Mucosa of descending colon (tissue), 3 donors: ENCODE measurements around the gene KRT86. TPM values are rescaled to one million over a fixed set of nuclear protein-coding genes. Genes with fewer than 3 reads are reported as not detected.

ENCODE experiments used
- ATAC-seq: fragments of 200-7000 bp; cut with Tn5 transposase; one replicate; pipeline ENCODE4 v1.9.1; 2020; ENCODE audit warnings: mild to moderate bottlenecking, moderate library complexity
- DNase-seq, 3 donors: peaks; one replicate each; pipeline ENCODE4 v3.0.0-alpha.2; 2020
- H3K36me3 ChIP-seq: fragments of 200-600 bp; one replicate; pipeline ENCODE4 v1.8.0; 2021; ENCODE audit warnings: low read depth, mild to moderate bottlenecking
- H3K4me1 ChIP-seq: fragments of 200-600 bp; one replicate; pipeline ENCODE4 v1.8.0; 2021; ENCODE audit warnings: low read depth, mild to moderate bottlenecking
- H3K4me3 ChIP-seq: fragments of 200-600 bp; one replicate; pipeline ENCODE4 v1.8.0; 2021; ENCODE audit warnings: mild to moderate bottlenecking
- H3K9me3 ChIP-seq: fragments of 200-600 bp; one replicate; pipeline ENCODE4 v1.8.0; 2021; ENCODE audit warnings: mild to moderate bottlenecking
- intact Hi-C, 2 donors: fragments of 100-400 bp; cut with DNase I in 1 of 2; cut with micrococcal nuclease in 1 of 2; formaldehyde crosslinking; loops; one replicate each; pipeline versions ENCODE4 v1.11.0 to v1.11.1; 2022; cut with DNase I, micrococcal nuclease
- total RNA-seq, 3 donors: library from RNA; stranded (reverse); fragmentation: NEBNext Ultra II Directional in 2 of 3; extraction: Animal tissue kit (Norgen Biotek cat#: 25700) in 2 of 3; gene quantifications; one replicate each; pipeline versions ENCODE4 v1.2.1 to v1.2.4, GENCODE V29; 2021 to 2023
- TF ChIP-seq, protein P1 (sequence below): fragments of 200-600 bp; IDR thresholded peaks from one replicate; pipeline ENCODE4 v1.8.0; 2022; ENCODE audit warnings: antibody characterized with exemption, mild to moderate bottlenecking
- donor health status: DM: no; HTN: no; CAD: no; lungs with moderate emphysema.
- donor health status: DM: no; HTN: no; CAD: no.
- donor health status: DM: no; HTN: yes; CAD: no.

Gene KRT86
- total RNA-seq, 3 donors from 2014 or later, result 0.35 to 0.58 TPM; not detected in 1

DNA sequence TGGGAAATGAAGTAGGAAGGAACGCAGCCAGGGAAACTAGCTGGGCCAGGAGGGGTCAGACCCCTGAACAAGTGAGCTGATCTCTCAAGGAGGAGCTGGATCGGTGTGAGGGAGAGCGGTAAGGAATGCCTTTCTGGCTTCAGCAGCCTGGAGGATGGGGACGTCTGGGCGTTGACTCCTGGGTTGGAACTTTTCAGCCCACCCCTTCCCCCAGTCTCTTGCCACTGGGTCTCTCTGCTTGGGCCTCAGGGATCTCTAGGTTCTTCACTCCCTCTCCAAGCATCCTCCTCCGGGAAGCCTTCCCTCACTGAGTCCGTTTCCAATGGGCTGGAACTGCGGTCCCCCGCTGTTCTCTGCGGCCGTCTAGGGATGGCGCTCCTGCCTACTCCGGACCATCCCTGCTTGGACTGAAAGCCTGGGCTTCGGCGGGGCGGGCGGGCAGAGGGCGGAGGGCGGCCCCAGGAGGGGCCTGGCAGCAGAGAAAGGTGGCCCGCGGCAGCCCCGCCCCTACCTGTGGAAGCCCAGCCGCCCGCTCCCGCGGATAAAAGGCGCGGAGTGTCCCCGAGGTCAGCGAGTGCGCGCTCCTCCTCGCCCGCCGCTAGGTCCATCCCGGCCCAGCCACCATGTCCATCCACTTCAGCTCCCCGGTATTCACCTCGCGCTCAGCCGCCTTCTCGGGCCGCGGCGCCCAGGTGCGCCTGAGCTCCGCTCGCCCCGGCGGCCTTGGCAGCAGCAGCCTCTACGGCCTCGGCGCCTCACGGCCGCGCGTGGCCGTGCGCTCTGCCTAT lies 41.6 kb upstream of the KRT86 start, which contains the start of gene KRT7:
TSS of gene KRT7 (plus strand) at position 570 of the 788 bp plus-strand sequence. CDS start at position 624, 54 bp downstream.
- ATAC-seq (peak; percentile 7), DNase-seq (no peak)
- no peaks in the 10 kb centered on the region for H3K36me3 ChIP-seq
- no peaks in the 10 kb centered on the region for H3K9me3 ChIP-seq
- TF ChIP-seq, protein P1, sequence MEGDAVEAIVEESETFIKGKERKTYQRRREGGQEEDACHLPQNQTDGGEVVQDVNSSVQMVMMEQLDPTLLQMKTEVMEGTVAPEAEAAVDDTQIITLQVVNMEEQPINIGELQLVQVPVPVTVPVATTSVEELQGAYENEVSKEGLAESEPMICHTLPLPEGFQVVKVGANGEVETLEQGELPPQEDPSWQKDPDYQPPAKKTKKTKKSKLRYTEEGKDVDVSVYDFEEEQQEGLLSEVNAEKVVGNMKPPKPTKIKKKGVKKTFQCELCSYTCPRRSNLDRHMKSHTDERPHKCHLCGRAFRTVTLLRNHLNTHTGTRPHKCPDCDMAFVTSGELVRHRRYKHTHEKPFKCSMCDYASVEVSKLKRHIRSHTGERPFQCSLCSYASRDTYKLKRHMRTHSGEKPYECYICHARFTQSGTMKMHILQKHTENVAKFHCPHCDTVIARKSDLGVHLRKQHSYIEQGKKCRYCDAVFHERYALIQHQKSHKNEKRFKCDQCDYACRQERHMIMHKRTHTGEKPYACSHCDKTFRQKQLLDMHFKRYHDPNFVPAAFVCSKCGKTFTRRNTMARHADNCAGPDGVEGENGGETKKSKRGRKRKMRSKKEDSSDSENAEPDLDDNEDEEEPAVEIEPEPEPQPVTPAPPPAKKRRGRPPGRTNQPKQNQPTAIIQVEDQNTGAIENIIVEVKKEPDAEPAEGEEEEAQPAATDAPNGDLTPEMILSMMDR, result no peak
- H3K4me3 ChIP-seq, result no peak within 1 kb of the TSS
- peaks cover 9% of the 10 kb centered on the region for H3K4me1 ChIP-seq
- intact Hi-C loops, result no loop called here

DNA sequence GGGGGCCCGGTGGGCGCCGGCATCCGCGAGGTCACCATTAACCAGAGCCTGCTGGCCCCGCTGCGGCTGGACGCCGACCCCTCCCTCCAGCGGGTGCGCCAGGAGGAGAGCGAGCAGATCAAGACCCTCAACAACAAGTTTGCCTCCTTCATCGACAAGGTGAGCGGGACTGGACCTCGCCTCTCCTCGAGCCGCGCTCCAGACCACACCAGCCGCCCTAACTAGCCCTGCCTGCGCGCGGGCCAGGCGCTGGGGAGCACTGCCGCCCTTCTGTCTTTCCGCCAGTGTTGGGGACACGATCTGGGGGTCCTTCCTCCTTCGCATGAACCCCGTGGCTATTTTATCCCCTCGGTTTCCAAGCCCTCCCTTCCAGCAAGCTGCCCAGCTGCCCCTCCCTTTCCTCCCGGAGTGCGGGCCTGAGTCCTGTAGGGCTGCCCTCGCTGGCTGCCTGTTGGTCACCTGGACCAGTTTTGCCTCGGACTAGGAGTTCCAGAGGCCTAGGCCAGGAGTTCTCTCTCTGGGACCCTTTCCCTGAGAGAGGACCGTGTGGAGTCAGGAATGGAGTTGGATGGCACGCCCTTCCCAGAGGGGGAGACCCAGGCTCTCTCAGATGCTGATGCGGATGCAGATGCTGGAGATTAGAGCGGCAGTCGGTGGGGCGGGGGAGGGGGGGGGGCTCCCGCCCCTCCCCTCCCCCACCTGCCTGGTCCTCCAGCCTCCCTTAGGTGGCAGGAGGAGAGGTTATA lies 40.8 kb upstream of the KRT86 start:
- intact Hi-C loops, result no loop called here
- peaks cover 9% of the 10 kb centered on the region for H3K4me1 ChIP-seq
- H3K36me3 ChIP-seq, result no peaks in the 10 kb centered on the region
- ATAC-seq, result no peak
- no peak overlapping the region for H3K4me3 ChIP-seq
- DNase-seq, result no peak
- H3K9me3 ChIP-seq, result no peaks in the 10 kb centered on the region
- TF ChIP-seq, protein P1, result no peak

DNA sequence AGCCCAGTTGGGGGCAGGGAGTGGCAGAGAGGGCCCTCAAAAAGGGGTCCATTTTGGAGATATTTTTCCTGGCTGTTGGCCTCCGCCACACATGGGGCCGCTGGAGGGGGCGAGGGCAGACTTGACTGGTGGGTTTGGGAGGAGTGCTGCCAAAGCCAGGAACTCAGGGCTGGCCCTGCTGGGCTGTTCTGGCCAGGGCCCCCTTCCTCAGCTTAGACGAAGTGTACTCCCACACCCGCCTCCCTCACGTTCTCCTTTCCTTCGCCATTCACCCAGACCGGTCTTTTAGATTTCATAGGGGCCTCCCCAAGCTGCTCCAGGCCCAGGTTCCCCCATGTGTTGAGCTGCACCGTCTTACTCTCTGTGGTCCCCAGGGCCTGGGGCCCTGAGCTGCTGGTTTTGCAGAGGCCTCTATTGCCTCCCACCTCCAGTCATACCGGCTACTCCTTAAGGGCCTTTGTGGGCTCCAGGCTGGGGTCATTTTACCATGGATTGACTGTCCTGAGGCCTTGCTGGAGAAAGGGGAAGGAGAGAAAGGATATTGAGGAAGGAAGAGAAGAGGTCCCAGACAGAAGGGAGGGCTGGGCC lies 40.1 kb upstream of the KRT86 start:
- H3K4me3 ChIP-seq, result no peak overlapping the region
- intact Hi-C loops, result no loop called here
- TF ChIP-seq, protein P1, result no peak
- H3K9me3 ChIP-seq, result no peaks in the 10 kb centered on the region
- H3K4me1 ChIP-seq, result peaks cover 9% of the 10 kb centered on the region
- H3K36me3 ChIP-seq, result no peaks in the 10 kb centered on the region
- DNase-seq (no peak), ATAC-seq (no peak)

DNA sequence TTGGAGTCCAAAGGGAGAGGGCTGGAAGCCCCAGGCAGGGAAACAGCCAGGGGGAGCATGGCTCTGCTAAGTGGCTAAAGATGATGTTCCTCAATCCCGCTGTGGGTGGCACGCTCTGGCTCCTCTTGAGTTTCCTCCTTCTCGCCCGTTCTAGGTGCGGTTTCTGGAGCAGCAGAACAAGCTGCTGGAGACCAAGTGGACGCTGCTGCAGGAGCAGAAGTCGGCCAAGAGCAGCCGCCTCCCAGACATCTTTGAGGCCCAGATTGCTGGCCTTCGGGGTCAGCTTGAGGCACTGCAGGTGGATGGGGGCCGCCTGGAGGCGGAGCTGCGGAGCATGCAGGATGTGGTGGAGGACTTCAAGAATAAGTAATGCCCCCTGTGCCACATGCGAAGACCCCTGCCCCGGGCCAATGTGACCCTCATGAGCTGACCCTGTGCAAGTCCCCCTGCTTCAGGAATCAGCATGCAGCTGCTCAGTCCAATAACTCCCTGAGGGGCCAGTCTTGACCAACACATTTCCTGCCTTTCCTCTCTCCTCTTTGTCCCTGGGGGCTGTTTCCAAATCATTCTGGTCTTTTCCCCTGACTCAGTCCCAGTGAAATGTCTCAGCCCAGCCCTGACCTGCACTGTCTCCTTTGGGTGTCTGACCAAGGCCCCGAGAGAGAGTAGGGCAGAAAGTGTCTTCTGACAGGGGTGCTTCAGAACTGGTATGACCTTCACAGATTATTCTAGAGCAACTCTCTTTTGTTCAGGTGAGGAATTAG lies 39.3 kb upstream of the KRT86 start:
- Histone ChIP-seq H3K4me1 (peaks cover 9% of the 10 kb centered on the region), H3K36me3 (no peaks in the 10 kb centered on the region), H3K4me3 (no peak overlapping the region), H3K9me3 (no peaks in the 10 kb centered on the region)
- TF ChIP-seq, protein P1, result no peak
- ATAC-seq (no peak), DNase-seq (no peak)
- intact Hi-C loops, result no loop called here

DNA sequence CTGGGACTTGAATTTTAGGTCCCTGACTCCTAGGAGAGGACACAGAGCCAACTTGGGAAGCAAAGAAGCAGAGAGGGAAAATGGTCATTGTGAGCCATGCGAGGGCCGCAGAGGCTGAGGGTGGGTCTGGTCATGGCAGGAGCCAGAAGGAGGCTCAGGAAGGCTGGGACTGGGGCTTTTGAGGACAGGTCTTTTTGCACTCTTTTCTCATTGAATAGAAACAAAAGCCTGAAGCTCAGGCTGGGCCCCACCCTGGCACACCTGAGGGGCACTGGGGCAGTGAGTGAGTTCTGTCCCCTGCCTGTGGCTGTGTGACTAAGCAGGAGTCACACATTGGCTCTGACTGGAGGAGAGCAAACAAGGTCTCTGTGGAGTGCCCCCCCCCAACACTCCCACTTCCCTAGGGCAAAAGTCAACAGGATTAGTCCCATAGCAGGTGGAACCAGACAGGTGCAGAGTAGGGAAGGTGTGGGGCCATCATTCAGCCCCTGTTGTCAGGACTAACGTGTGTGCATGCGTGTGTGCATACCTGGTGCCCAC lies 38.6 kb upstream of the KRT86 start:
- ATAC-seq, result peak; percentile 84
- Histone ChIP-seq H3K36me3 (no peaks in the 10 kb centered on the region), H3K9me3 (no peaks in the 10 kb centered on the region), H3K4me3 (no peak overlapping the region), H3K4me1 (peaks cover 9% of the 10 kb centered on the region)
- DNase-seq, result peak in 2 of 3 donors; percentile 50 to 66
- TF ChIP-seq, protein P1, result no peak
- intact Hi-C loops, result no loop called here
